GM23338 (cell line): ENCODE results near the gene RPP21. TPM values are rescaled to one million over a fixed set of nuclear protein-coding genes. Genes with fewer than 3 reads are reported as not detected.

Experiments used
- ATAC-seq: fragments of 200-7000 bp; cut with Tn5 transposase; 3 replicates; pipeline ENCODE4 v1.9.1; 2020
- DNase-seq: peaks from one replicate; pipeline ENCODE4 v3.0.0-alpha.2; 2015; ENCODE audit warnings: low spot score
- H2AFZ ChIP-seq: fragments of 200-600 bp; sonication (generic); 2 replicates; pipeline ENCODE4 v1.8.0; 2016; ENCODE audit warnings: antibody characterized with exemption, mild to moderate bottlenecking, moderate library complexity
- H3F3A ChIP-seq: fragments of 200-600 bp; sonication (generic); replicated peaks from 2 replicates; pipeline ENCODE4 v1.8.0; 2017; ENCODE audit warnings: antibody characterized with exemption, mixed run types, low read depth
- H3K27ac ChIP-seq: fragments of 200-600 bp; sonication (generic); 2 replicates; pipeline ENCODE4 v1.6.1; 2016; ENCODE audit warnings: low read depth
- H3K27me3 ChIP-seq: fragments of 200-600 bp; sonication (generic); 2 replicates; pipeline ENCODE4 v1.8.0; 2016; ENCODE audit warnings: mild to moderate bottlenecking, mixed run types, moderate library complexity; ENCODE audit not compliant: insufficient read depth
- H3K36me3 ChIP-seq: fragments of 200-600 bp; sonication (generic); 2 replicates; pipeline ENCODE4 v1.8.0; 2016; ENCODE audit warnings: mild to moderate bottlenecking; ENCODE audit not compliant: insufficient read depth
- H3K4me1 ChIP-seq: fragments of 200-600 bp; sonication (generic); 2 replicates; pipeline ENCODE4 v1.8.0; 2016; ENCODE audit warnings: mild to moderate bottlenecking, moderate library complexity; ENCODE audit not compliant: insufficient read depth
- H3K4me2 ChIP-seq: fragments of 200-600 bp; sonication (generic); 2 replicates; pipeline ENCODE4 v1.7.1; 2017; ENCODE audit warnings: mixed run types
- H3K4me3 ChIP-seq: fragments of 200-600 bp; sonication (generic); 2 replicates; pipeline ENCODE4 v1.6.1; 2016; ENCODE audit warnings: mixed run types
- H3K79me2 ChIP-seq: fragments of 200-600 bp; sonication (generic); replicated peaks from 2 replicates; pipeline ENCODE4 v1.8.0; 2017; ENCODE audit warnings: mild to moderate bottlenecking; ENCODE audit not compliant: insufficient read depth
- H3K9me2 ChIP-seq: fragments of 200-600 bp; sonication (generic); 2 replicates; pipeline ENCODE4 v1.8.0; 2017; ENCODE audit not compliant: insufficient read depth
- H4K20me1 ChIP-seq: fragments of 200-600 bp; sonication (generic); replicated peaks from 2 replicates; pipeline ENCODE4 v1.8.0; 2017; ENCODE audit warnings: mild to moderate bottlenecking; ENCODE audit not compliant: insufficient read depth
- H3K27ac Mint-ChIP-seq: 2 replicates; pipeline ENCODE4 v1.8.0; 2020; ENCODE audit warnings: inconsistent platforms, mild to moderate bottlenecking, moderate library complexity, mixed read lengths
- H3K27me3 Mint-ChIP-seq: 3 replicates; pipeline ENCODE4 v1.8.0; 2022; ENCODE audit warnings: low read depth, mild to moderate bottlenecking, moderate library complexity, mixed read lengths, inconsistent platforms; ENCODE audit not compliant: insufficient read depth, poor library complexity
- H3K36me3 Mint-ChIP-seq: 3 replicates; pipeline ENCODE4 v1.8.0; 2021; ENCODE audit warnings: low read depth, mild to moderate bottlenecking, inconsistent platforms, moderate library complexity, mixed read lengths
- H3K4me1 Mint-ChIP-seq: 3 replicates; pipeline ENCODE4 v1.8.0; 2020; ENCODE audit warnings: mild to moderate bottlenecking, inconsistent platforms, mixed read lengths
- H3K4me3 Mint-ChIP-seq: 3 replicates; pipeline ENCODE4 v1.8.0; 2021; ENCODE audit warnings: moderate library complexity, mild to moderate bottlenecking, inconsistent platforms, mixed read lengths
- H3K9me3 Mint-ChIP-seq: 3 replicates; pipeline ENCODE4 v1.8.0; 2020; ENCODE audit warnings: moderate library complexity, mild to moderate bottlenecking, inconsistent platforms, mixed read lengths
- CTCF ChIP-seq, 2 experiments: fragments of 200-600 bp in 1 of 2; sonication (generic) in 1 of 2; conservative IDR thresholded peaks; 2 replicates each; pipeline versions ENCODE4 v1.5.1 to v1.6.1; 2016 to 2017; ENCODE audit warnings: antibody characterized with exemption in 2 of 2, low read depth in 2 of 2, mild to moderate bottlenecking in 2 of 2, moderate library complexity in 1 of 2
- ETS1 ChIP-seq: IDR thresholded peaks from 2 replicates; pipeline ENCODE4 v1.6.1; 2016; ENCODE audit warnings: antibody characterized with exemption
- EZH2 ChIP-seq: fragments of 200-600 bp; sonication (generic); IDR thresholded peaks from one replicate; pipeline ENCODE4 v1.8.0; 2017; ENCODE audit warnings: antibody characterized with exemption, mild to moderate bottlenecking, low read depth; ENCODE audit not compliant: unreplicated experiment
- EZH2phosphoT487 ChIP-seq: fragments of 200-600 bp; sonication (generic); IDR thresholded peaks from one replicate; pipeline ENCODE4 v1.8.1; 2018; ENCODE audit warnings: antibody characterized with exemption; ENCODE audit not compliant: unreplicated experiment
- JUNB ChIP-seq: IDR thresholded peaks from one replicate; pipeline ENCODE4 v1.6.1; 2016; ENCODE audit warnings: antibody characterized with exemption; ENCODE audit not compliant: unreplicated experiment
- NANOG ChIP-seq: IDR thresholded peaks from 2 replicates; pipeline ENCODE4 v1.6.1; 2016; ENCODE audit warnings: antibody characterized with exemption, borderline replicate concordance
- POLR2AphosphoS5 ChIP-seq: IDR thresholded peaks from 2 replicates; pipeline ENCODE4 v1.6.1; 2016; ENCODE audit warnings: antibody characterized with exemption, low read depth
- REST ChIP-seq: IDR thresholded peaks from one replicate; pipeline ENCODE4 v1.6.1; 2018; ENCODE audit warnings: antibody characterized with exemption; ENCODE audit not compliant: unreplicated experiment
- STAT1 ChIP-seq: IDR thresholded peaks from one replicate; pipeline ENCODE4 v1.6.1; 2016; ENCODE audit warnings: antibody characterized with exemption; ENCODE audit not compliant: unreplicated experiment
- ZNF114 ChIP-seq: fragments of 250-450 bp; sonication (Bioruptor Pico); IDR thresholded peaks from 2 replicates; pipeline ENCODE4 v1.5.0; 2020; ENCODE audit warnings: mild to moderate bottlenecking, moderate library complexity
- ZNF331 ChIP-seq: fragments of 250-450 bp; sonication (Bioruptor Pico); IDR thresholded peaks from 2 replicates; pipeline ENCODE4 v1.5.0; 2020; ENCODE audit warnings: low read depth, mild to moderate bottlenecking, moderate library complexity
- ZNF462 ChIP-seq: fragments of 250-450 bp; sonication (Bioruptor Pico); IDR thresholded peaks from 2 replicates; pipeline ENCODE4 v1.5.0; 2020; ENCODE audit warnings: mild to moderate bottlenecking, moderate library complexity
- polyA plus RNA-seq: library from polyadenylated mRNA; unstranded; fragments of >200 nt; fragmentation: Nextera tagmentation; extraction: Ambion mirVana; gene quantifications from 2 replicates; pipeline ENCODE4 v1.2.1, GENCODE V29; 2016
- total RNA-seq: library from RNA; depleted of rRNA; stranded (reverse); fragments of >200 nt; shearing (Covaris generic); gene quantifications from 2 replicates; pipeline ENCODE4 v1.2.3, GENCODE V29; 2014

RPP21 gene
- total and polyA plus RNA-seq, 2 experiments from 2014 or later: 63.7 to 161 TPM

GRCh38 chr6:30352550-30352949, 7.6 kb downstream of the RPP21 start:
- ATAC-seq (no peak), DNase-seq (no peak)
- Mint-ChIP-seq H3K4me1 (0 out of 3 replicates have a peak, but pooled peaks cover 2% of the 10 kb centered on the region), H3K27ac (no peak overlapping the region), H3K27me3 (peaks cover 2% of the 10 kb centered on the region), H3K4me3 (no peak overlapping the region), H3K9me3 (no peaks in the 10 kb centered on the region), H3K36me3 (peaks cover 3% of the 10 kb centered on the region; the same call in 1 of the 3 replicates)
- Histone ChIP-seq H3K36me3 (no peaks in the 10 kb centered on the region), H3K79me2 (no peaks in the 10 kb centered on the region), H4K20me1 (no peaks in the 10 kb centered on the region), H3F3A (no peaks in the 10 kb centered on the region; the same call in 1 of the 2 replicates), H3K27ac (no peak overlapping the region), H3K4me3 (no peak overlapping the region), H3K27me3 (no peaks in the 10 kb centered on the region), H3K4me1 (peaks cover 3% of the 10 kb centered on the region; the same call in 1 of the 2 replicates), H3K4me2 (no peak overlapping the region), H2AFZ (no peak overlapping the region), H3K9me2 (no peaks in the 10 kb centered on the region)
- TF ChIP-seq ETS1: no peak
- no peak for TF ChIP-seq JUNB
- TF ChIP-seq ZNF331: no peak
- TF ChIP-seq STAT1: no peak
- no peak for TF ChIP-seq CTCF (conservative IDR thresholded peaks at IDR 0.05; ENCODE audit: low read depth in 2 of 2)
- no peak for TF ChIP-seq POLR2AphosphoS5
- no peak for TF ChIP-seq ZNF462
- no peak for TF ChIP-seq EZH2
- TF ChIP-seq REST: no peak
- TF ChIP-seq EZH2phosphoT487: no peak
- TF ChIP-seq ZNF114 (CRISPR knock-in tag): no peak
- TF ChIP-seq NANOG: no peak
